ENCODE measurements around the gene AGMAT. TPM values are rescaled to one million over a fixed set of nuclear protein-coding genes. Genes with fewer than 3 reads are reported as not detected.

The AGMAT gene
- polyA plus RNA-seq, 3 donors, result not detected

DNA sequence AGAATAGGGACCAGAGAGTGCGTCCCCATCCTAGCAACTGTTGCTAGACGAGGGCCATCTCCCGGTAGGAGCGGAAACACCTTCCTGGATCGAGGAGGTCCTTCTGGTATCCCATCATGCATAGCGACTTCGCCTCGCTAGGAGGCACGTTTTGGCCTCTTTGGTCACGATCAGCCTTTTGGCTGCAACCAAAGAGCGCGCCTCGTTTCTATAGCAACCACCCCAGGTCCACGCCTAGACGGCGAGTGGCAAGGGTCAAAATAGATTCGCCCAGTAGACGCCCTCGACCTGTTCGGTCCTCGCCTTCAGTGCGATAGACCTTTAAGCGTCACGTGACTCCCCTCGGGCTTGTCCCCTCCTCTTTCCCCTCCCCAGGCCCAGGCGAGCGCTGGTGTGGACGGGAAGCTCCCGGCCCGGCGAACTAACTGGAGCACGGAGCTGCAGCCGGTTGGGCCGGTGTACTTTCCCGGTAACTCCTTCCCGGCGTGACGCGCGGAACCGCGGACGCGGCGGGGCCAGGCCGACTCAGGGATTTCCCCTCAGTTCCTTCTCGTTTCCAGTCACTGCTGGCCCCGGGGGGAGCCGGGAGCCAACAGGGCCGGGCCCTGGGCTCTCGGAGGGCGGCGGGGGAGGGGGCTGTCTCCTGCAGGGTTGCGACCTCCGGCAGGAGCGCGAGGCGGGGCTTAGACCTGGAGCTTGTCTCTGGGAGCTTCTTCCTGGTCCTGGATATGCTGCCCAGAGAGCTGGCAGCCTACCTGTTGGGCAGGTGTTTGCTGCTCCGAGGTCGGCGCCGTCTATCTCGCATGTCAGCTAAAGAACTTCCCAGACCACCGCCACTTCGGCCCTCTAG is 58.1 kb downstream of the AGMAT start, which contains the start of gene DNAJC16:
DNAJC16 (plus strand) TSS at position 359 of the 850 bp plus-strand sequence. CDS start 2,258 bp downstream, outside the sequence.
- peaks cover 0 to 3% (median 0%) of the 10 kb centered on the region in 3 donors for H3K27me3 Mint-ChIP-seq (ENCODE audit: low read depth in 3 of 3)
- Histone ChIP-seq H3K27me3 (ENCODE audit: control insufficient read depth in 2 of 2, insufficient read depth in 2 of 2, low read length in 2 of 2) (no peaks in the 10 kb centered on the region), H3K79me2 (ENCODE audit: insufficient read depth, low read length) (peaks cover 31% of the 10 kb centered on the region), H3K4me3 (replicated peaks in 1 of 3; ENCODE audit: low read depth in 2 of 3, low read length in 3 of 3) (peak within 1 kb of the TSS; percentile 73 to 84 (median 77)), H3K4me1 (ENCODE audit: control insufficient read depth in 1 of 2, insufficient read depth in 2 of 2, low read length in 2 of 2) (peaks cover 29 to 43% of the 10 kb centered on the region in 2 donors), H3K9ac (ENCODE audit: insufficient read depth, low read length, poor library complexity, severe bottlenecking) (peak within 1 kb of the TSS; percentile 83), H4K20me1 (ENCODE audit: insufficient read depth, low read length) (no peaks in the 10 kb centered on the region), H3K27ac (ENCODE audit: low read depth in 1 of 2, low read length in 2 of 2) (peak within 1 kb of the TSS; percentile 80 to 88), H3K4me2 (replicated peaks; ENCODE audit: extremely low read depth, low read length, poor library complexity, severe bottlenecking) (peak within 1 kb of the TSS; percentile 84), H3K9me3 (replicated peaks in 1 of 2; ENCODE audit: control insufficient read depth in 1 of 2, insufficient read depth in 1 of 2, low read length in 2 of 2) (no peaks in the 10 kb centered on the region), H2AFZ (ENCODE audit: insufficient read depth, low read depth, low read length, poor library complexity, severe bottlenecking) (peak within 1 kb of the TSS; percentile 87), H3K36me3 (replicated peaks in 1 of 2; ENCODE audit: control insufficient read depth in 1 of 2, insufficient read depth in 2 of 2, low read length in 2 of 2) (peaks cover 0 to 10% of the 10 kb centered on the region in 2 donors)
- WGBS (ENCODE audit: insufficient coverage), result under 1% methylated on average over 65 of the region's 65 CpGs
- TF ChIP-seq, protein P1, sequence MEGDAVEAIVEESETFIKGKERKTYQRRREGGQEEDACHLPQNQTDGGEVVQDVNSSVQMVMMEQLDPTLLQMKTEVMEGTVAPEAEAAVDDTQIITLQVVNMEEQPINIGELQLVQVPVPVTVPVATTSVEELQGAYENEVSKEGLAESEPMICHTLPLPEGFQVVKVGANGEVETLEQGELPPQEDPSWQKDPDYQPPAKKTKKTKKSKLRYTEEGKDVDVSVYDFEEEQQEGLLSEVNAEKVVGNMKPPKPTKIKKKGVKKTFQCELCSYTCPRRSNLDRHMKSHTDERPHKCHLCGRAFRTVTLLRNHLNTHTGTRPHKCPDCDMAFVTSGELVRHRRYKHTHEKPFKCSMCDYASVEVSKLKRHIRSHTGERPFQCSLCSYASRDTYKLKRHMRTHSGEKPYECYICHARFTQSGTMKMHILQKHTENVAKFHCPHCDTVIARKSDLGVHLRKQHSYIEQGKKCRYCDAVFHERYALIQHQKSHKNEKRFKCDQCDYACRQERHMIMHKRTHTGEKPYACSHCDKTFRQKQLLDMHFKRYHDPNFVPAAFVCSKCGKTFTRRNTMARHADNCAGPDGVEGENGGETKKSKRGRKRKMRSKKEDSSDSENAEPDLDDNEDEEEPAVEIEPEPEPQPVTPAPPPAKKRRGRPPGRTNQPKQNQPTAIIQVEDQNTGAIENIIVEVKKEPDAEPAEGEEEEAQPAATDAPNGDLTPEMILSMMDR (IDR thresholded peaks at IDR 0.05), result no peak
- peaks cover 11 to 12% of the 10 kb centered on the region in 2 donors for H3K36me3 Mint-ChIP-seq
- H3K4me1 Mint-ChIP-seq, result peaks cover 42% of the 10 kb centered on the region
- H3K27ac Mint-ChIP-seq, result peak within 1 kb of the TSS; percentile 98 to 100 (median 99)
- intact Hi-C loops (cut with micrococcal nuclease), result loop anchor here (5.0 kb wide), 1 partner anchor 91 kb away; the partner anchor contains the start of gene DDI2 (in 2 of the 2)
- DNase-seq, result peak; percentile 99 to 100 (median 100)
- peak within 1 kb of the TSS; percentile 85 to 91 for H3K4me3 Mint-ChIP-seq
- peaks cover 0 to 1% (median 0%) of the 10 kb centered on the region in 7 donors for H3K9me3 Mint-ChIP-seq

DNA sequence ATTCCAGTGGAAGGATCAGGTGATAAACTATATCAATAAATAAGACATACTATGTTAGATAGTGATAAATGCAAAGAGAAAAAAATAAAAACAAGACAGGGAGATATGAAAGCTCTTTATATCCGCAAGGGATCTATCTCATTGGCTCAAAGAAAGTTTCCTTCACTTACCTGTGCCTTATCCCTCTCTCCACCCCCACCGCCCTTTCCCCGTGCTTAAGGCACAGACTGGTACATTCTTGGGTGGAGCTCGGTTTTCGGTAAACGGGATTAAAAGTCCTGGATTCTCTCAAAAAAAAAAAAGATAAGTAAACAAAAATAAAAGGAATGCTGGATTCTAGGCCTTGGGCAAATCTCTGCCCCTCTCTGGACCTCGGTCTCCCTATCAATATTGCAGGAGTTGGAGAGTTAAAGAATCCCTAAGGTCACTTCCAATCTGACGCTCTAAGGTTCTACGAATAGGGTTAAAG is 58.8 kb downstream of the AGMAT start:
- no peaks in the 10 kb centered on the region for H4K20me1 ChIP-seq (ENCODE audit: insufficient read depth, low read length)
- Mint-ChIP-seq H3K4me1 (peaks cover 42% of the 10 kb centered on the region), H3K27ac (peak overlapping the region; percentile 98 to 100 (median 99)), H3K36me3 (peaks cover 9 to 10% of the 10 kb centered on the region in 2 donors), H3K4me3 (peak overlapping the region; percentile 85 to 90), H3K27me3 (ENCODE audit: low read depth in 3 of 3) (peaks cover 0 to 3% (median 0%) of the 10 kb centered on the region in 3 donors), H3K9me3 (peaks cover 0 to 1% (median 0%) of the 10 kb centered on the region in 7 donors)
- H2AFZ ChIP-seq (ENCODE audit: insufficient read depth, low read depth, low read length, poor library complexity, severe bottlenecking), result no peak overlapping the region
- peaks cover 0 to 9% of the 10 kb centered on the region in 2 donors for H3K36me3 ChIP-seq (replicated peaks in 1 of 2; ENCODE audit: control insufficient read depth in 1 of 2, insufficient read depth in 2 of 2, low read length in 2 of 2)
- DNase-seq, result no peak
- H3K27ac ChIP-seq (ENCODE audit: low read depth in 1 of 2, low read length in 2 of 2), result peak overlapping the region; percentile 80 to 88
- H3K4me1 ChIP-seq (ENCODE audit: control insufficient read depth in 1 of 2, insufficient read depth in 2 of 2, low read length in 2 of 2), result peaks cover 32 to 37% of the 10 kb centered on the region in 2 donors
- H3K9ac ChIP-seq (ENCODE audit: insufficient read depth, low read length, poor library complexity, severe bottlenecking), result no peak overlapping the region
- peaks cover 31% of the 10 kb centered on the region for H3K79me2 ChIP-seq (ENCODE audit: insufficient read depth, low read length)
- WGBS (ENCODE audit: insufficient coverage), result 0% methylated on average over 1 of the region's 9 CpGs
- intact Hi-C loops (cut with micrococcal nuclease), result loop anchor here (5.0 kb wide), 1 partner anchor 91 kb away; the partner anchor contains the start of gene DDI2 (in 2 of the 2)
- peak overlapping the region; percentile 73 to 84 (median 77) for H3K4me3 ChIP-seq (replicated peaks in 1 of 3; ENCODE audit: low read depth in 2 of 3, low read length in 3 of 3)
- no peaks in the 10 kb centered on the region for H3K9me3 ChIP-seq (replicated peaks in 1 of 2; ENCODE audit: control insufficient read depth in 1 of 2, insufficient read depth in 1 of 2, low read length in 2 of 2)
- no peaks in the 10 kb centered on the region for H3K27me3 ChIP-seq (ENCODE audit: control insufficient read depth in 2 of 2, insufficient read depth in 2 of 2, low read length in 2 of 2)
- TF ChIP-seq, protein P1 (IDR thresholded peaks at IDR 0.05), result peak; percentile 21
- H3K4me2 ChIP-seq (replicated peaks; ENCODE audit: extremely low read depth, low read length, poor library complexity, severe bottlenecking), result peak overlapping the region; percentile 84

All from CD14-positive monocyte (primary cell).